Muscle of leg (tissue), 11 donors: ENCODE measurements around the gene KIAA1549. TPM values are rescaled to one million over a fixed set of nuclear protein-coding genes. Genes with fewer than 3 reads are reported as not detected.

Source experiments
- DNase-seq: peaks from one replicate; pipeline ENCODE4 v3.0.0; 2013
- H3K27ac ChIP-seq: one replicate; pipeline ENCODE4 v1.5.1; 2013; ENCODE audit warnings: mild to moderate bottlenecking, low read length, control low read depth
- H3K27me3 ChIP-seq: one replicate; pipeline ENCODE4 v1.6.1; 2013; ENCODE audit warnings: low read length; ENCODE audit not compliant: control insufficient read depth, insufficient read depth
- H3K36me3 ChIP-seq: one replicate; pipeline ENCODE4 v1.6.1; 2013; ENCODE audit warnings: low read length; ENCODE audit not compliant: control insufficient read depth, insufficient read depth
- H3K4me1 ChIP-seq: one replicate; pipeline ENCODE4 v1.6.1; 2013; ENCODE audit warnings: low read length; ENCODE audit not compliant: control insufficient read depth, insufficient read depth
- H3K4me3 ChIP-seq: one replicate; pipeline ENCODE4 v1.5.1; 2013; ENCODE audit warnings: low read length, control low read depth
- H3K9me3 ChIP-seq: replicated peaks from 2 replicates; pipeline ENCODE4 v1.6.1; 2013; ENCODE audit warnings: low read depth, low read length; ENCODE audit not compliant: control insufficient read depth
- WGBS: methylation state at CpG from one replicate; pipeline ENCODE4 v1.1.5; 2013; ENCODE audit warnings: missing lambda C conversion rate; ENCODE audit not compliant: insufficient coverage; 5-methylcytosine and 5-hydroxymethylcytosine counted together
- polyA plus RNA-seq, 8 donors: library from polyadenylated mRNA; unstranded; fragments of 120-200 nt; gene quantifications; one replicate each; pipeline versions ENCODE4 v1.2.1 to v1.2.3, GENCODE V29; 2013; ENCODE audit warnings: inconsistent platforms in 1 of 8, low replicate concordance in 1 of 8; ENCODE audit not compliant: insufficient read length in 8 of 8, insufficient read depth in 1 of 8
- total RNA-seq: library from RNA; stranded (reverse); fragments of 120-200 nt; gene quantifications from one replicate; pipeline ENCODE4 v1.2.4, GENCODE V29; 2013

KIAA1549 gene
- total and polyA plus RNA-seq, 9 donors: 4.1 to 12.0 (median 11.4) TPM

DNA sequence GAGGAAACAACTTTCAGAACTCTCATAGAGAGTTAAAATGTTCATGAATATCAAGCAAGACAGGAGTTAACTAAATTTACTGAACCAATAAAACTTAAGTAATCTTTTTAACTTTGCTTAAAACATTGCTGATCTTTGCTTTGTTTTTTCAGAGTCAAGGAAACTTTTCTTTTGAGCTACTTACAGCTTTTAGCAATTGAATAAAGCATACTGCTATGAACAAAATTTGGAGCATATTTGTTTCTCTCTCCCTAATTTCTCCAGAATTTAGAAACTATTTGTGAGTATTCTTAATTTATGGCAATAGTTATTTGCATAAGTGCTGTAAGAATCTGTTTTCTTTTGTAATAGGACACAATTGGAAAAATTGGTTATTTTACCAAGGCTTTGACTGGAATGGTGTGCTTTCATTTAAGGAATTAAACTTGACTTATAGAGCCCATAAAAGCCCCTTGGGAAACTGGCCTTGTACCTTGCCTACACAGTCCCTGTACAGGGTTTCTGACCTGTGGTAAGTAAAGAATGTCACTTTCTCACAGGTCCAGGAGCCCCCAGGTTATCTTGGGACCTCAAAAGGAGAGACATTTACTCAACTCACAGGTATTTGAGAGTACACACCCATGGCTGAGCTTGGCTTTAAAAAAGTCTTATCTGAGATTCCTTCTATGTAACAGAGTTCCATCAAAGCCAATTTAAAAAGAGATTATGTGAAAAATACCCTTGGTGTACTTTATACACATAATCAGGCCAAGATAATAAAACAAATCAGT is 23.3 kb upstream of the KIAA1549 start:
- Histone ChIP-seq H3K36me3 (no peaks in the 10 kb centered on the region), H3K4me3 (no peak overlapping the region), H3K4me1 (no peaks in the 10 kb centered on the region), H3K27ac (no peak overlapping the region), H3K27me3 (no peaks in the 10 kb centered on the region), H3K9me3 (peaks cover 2% of the 10 kb centered on the region)
- no peak for DNase-seq

- Histone ChIP-seq H3K36me3 (no peaks in the 10 kb centered on the region), H3K4me3 (no peak overlapping the region), H3K4me1 (no peaks in the 10 kb centered on the region), H3K27ac (no peak overlapping the region), H3K27me3 (no peaks in the 10 kb centered on the region), H3K9me3 (peaks cover 2% of the 10 kb centered on the region)
- WGBS: no CpG with 5 or more reads among the region's 3 CpGs
- no peak for DNase-seq
Measured at GRCh38 chr7:138999414-138999813, 18.2 kb upstream of the KIAA1549 start.

- H3K36me3 ChIP-seq: no peaks in the 10 kb centered on the region
- WGBS: 65% methylated on average over 7 of the region's 8 CpGs
- no peaks in the 10 kb centered on the region for H3K27me3 ChIP-seq
- peak overlapping the region; percentile 67 for H3K27ac ChIP-seq
- H3K4me3 ChIP-seq: no peak overlapping the region
- H3K9me3 ChIP-seq: peaks cover 7% of the 10 kb centered on the region
- H3K4me1 ChIP-seq: peaks cover 10% of the 10 kb centered on the region
- DNase-seq: peak; percentile 34
Measured at GRCh38 chr7:138992052-138992531, 10.9 kb upstream of the KIAA1549 start.

GRCh38 chr7:138987686-138988085 is 6.5 kb upstream of the KIAA1549 start:
- no peak for DNase-seq
- H3K27me3 ChIP-seq: no peaks in the 10 kb centered on the region
- no peak overlapping the region for H3K27ac ChIP-seq
- WGBS: no CpG with 5 or more reads among the region's 1 CpG
- no peaks in the 10 kb centered on the region for H3K36me3 ChIP-seq
- peaks cover 7% of the 10 kb centered on the region for H3K9me3 ChIP-seq
- H3K4me3 ChIP-seq: no peak overlapping the region
- peaks cover 9% of the 10 kb centered on the region for H3K4me1 ChIP-seq

DNA sequence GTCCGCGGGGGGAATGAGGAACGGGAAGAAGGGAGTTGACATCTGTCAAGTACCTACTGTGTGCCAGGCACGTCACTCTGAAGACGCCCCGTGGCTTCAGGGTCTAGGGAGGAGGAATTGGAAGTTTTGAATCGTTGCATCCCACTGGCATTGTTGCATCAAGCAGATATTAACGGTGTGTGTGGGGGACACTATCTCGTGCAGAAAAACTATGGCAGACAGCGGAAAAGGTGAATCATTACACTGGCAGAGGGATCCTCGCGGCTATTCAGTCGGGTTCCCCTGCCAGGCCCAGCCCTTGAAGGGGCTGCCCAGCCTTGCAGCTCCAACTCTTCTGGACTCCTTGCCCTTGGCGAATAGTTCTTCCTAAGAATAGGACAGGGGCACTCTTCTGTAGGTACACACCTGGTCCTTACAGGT is 1.0 kb upstream of the KIAA1549 start:
- peak overlapping the region; percentile 32 for H3K27ac ChIP-seq
- no peak for DNase-seq
- H3K36me3 ChIP-seq: no peaks in the 10 kb centered on the region
- peaks cover 22% of the 10 kb centered on the region for H3K4me1 ChIP-seq
- WGBS: 11% methylated on average over 10 of the region's 14 CpGs
- H3K4me3 ChIP-seq: peak overlapping the region; percentile 55
- H3K9me3 ChIP-seq: no peaks in the 10 kb centered on the region
- H3K27me3 ChIP-seq: peaks cover 3% of the 10 kb centered on the region

GRCh38 chr7:138980563-138981291 is 462 bp downstream of the KIAA1549 start:
- no peaks in the 10 kb centered on the region for H3K9me3 ChIP-seq
- H3K4me1 ChIP-seq: peaks cover 29% of the 10 kb centered on the region
- peak overlapping the region; percentile 81 for H3K4me3 ChIP-seq
- peak overlapping the region; percentile 65 for H3K27ac ChIP-seq
- H3K27me3 ChIP-seq: peaks cover 3% of the 10 kb centered on the region
- 1% methylated on average over 63 of the region's 68 CpGs for WGBS
- no peak for DNase-seq
- no peaks in the 10 kb centered on the region for H3K36me3 ChIP-seq

- Histone ChIP-seq H3K36me3 (no peaks in the 10 kb centered on the region), H3K27ac (no peak overlapping the region), H3K4me1 (peaks cover 34% of the 10 kb centered on the region), H3K27me3 (peaks cover 3% of the 10 kb centered on the region), H3K9me3 (no peaks in the 10 kb centered on the region), H3K4me3 (peak overlapping the region; percentile 81)
- no peak for DNase-seq
- WGBS: 37% methylated on average over 7 of the region's 9 CpGs
Measured at GRCh38 chr7:138979988-138980562, 1.1 kb downstream of the KIAA1549 start.

DNA sequence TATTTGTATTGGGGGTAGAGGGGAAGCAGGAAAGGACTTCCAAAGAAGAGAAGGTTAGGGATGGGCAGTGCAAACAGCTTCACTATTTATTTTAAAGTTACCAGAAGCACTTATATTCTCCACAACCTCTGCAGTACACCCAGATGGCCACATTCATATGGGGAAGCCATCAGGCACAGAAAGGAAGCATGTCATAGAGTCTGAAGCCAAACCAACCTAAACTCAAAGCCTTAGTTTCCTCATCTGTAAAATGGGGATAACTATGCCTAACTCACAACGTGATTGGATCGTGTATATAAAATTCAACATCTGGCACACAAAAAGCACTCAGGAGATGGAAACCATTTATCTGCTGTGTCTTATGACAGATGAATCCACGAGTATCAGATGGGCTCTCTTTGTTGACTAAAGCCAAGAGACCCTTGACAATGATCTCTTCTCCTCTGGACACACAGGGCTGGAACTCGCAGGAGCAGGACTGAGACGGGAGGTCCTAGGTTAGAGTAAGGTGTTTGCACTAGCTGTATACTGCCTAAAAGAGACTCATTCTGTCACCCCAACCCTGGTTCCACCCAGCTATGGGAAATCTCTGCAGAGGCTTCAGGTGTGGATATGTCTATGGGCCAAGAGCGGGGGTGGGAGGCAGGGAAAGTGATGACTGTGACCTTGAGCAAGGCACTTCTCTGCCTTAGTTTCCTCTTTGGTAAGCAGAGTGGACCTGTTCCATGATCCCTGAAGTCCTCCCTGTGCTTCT is 1.8 kb downstream of the KIAA1549 start:
- Histone ChIP-seq H3K27ac (no peak overlapping the region), H3K36me3 (no peaks in the 10 kb centered on the region), H3K27me3 (peaks cover 3% of the 10 kb centered on the region), H3K4me3 (no peak overlapping the region), H3K9me3 (no peaks in the 10 kb centered on the region), H3K4me1 (peaks cover 34% of the 10 kb centered on the region)
- no CpG with 5 or more reads among the region's 6 CpGs for WGBS
- no peak for DNase-seq

DNA sequence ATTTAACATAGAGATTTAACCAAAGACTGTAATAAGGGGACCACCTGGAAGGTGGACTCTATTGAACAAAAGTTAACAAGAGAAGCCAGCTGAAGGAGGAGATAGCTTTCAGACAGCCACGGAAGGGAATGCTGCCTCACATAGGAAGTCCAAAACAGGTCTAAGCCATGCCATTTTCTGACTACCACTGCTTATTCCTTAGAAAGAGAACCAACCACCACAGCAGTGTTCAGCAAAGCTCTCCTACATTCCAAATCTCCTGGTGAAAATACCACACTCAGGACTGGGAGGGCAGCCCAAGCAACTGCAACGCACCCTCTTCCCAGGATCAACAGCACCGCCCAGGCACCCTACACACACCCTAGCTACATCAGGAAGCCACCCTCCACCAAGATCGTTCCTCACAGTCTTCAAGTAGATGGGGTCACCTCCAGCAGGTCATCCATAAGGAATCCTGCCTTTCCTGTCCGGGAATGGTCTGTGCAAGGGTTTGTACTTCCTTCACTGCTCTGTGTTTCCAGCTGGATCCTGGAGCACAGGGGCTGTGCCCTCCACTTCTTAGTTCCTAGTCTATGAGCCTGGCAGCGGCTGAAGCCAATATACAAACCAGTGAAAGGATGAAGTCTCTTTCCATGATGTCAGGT is 2.5 kb downstream of the KIAA1549 start:
- H3K9me3 ChIP-seq: no peaks in the 10 kb centered on the region
- no peak overlapping the region for H3K27ac ChIP-seq
- peaks cover 3% of the 10 kb centered on the region for H3K27me3 ChIP-seq
- no peak overlapping the region for H3K4me3 ChIP-seq
- 52% methylated on average over 3 of the region's 6 CpGs for WGBS
- DNase-seq: no peak
- peaks cover 34% of the 10 kb centered on the region for H3K4me1 ChIP-seq
- H3K36me3 ChIP-seq: no peaks in the 10 kb centered on the region
